HG03521 (cell line): ENCODE measurements around the gene PHF21B.
"Not testable (repeated sequence)": the region's sequence is repeated elsewhere in the genome, so short reads cannot be mapped to it uniquely, and the experiment has no call there.

Experiments
- ATAC-seq: cut with Tn5 transposase; IDR thresholded peaks from one replicate; pipeline ENCODE4 v1.9.1; 2021; ENCODE audit warnings: mild to moderate bottlenecking, moderate library complexity; ENCODE audit not compliant: unreplicated experiment

PHF21B gene

DNA sequence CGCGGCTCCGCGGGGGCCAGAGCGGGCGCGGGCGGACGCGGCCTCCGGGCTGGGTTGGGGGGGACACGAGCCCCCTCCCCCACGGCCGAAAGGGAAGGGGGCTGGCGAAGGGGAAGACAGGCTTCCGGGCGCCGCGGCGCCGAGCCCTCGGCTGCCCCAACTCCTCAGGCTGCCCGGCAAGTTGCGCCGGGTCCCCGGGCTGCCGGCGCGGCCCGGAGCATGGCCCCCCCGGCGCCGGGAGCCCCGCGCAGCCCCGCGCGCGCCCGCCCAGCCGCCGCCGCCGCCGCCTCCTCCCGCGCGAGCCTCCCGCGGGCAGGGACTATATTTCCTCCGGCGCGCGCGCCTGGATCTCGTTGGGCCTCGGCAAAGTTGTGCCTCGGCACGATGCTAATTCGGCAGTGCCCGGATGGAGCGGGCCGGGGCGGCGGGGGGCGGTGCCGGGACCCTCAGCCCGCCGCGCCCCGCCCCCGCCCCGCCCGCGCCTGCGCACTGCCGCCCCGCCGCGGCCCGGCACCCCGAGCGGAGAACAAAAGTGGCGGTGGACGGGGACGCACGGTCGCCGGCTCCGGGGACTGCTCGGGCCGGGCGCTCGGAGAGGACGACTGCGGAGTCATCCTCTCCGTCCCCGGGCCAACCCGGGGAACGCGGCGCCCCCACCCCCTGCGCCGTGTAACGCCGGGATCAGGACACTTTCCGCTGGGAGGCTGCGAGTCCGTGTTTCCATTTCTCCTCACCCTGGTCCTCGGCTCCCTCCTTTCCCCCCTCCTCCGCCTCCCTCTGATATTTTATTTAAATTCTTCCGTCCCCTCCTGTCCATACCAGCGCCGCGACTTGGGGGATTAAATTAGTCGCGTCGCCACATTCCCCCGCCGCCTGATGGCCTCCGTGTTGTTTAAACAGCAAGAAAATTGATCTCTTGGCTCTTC is at the start of gene PHF21B:
PHF21B (minus strand) TSS at position 400 of the 926 bp plus-strand sequence. CDS start 456 bp downstream, outside the sequence.
- no peak for ATAC-seq

DNA sequence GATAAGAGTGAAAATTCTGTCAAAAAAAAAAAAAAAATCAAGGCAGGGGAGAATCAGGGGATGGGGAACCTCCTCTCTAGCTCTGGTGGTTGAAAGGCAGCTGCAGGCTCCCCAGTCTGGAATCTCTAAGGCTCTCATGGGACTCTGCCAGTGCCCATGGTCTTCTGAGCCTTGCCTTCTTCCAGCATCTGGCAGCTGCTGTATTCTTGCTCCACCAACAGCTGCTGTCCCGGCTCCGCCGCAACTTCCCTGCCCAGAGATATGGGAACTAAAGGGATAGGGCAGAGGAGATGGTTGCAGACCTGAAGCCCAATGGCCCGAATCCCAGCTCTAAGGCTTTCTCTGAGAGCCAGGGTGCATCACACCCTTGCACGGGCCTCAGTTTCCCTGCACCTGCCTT is 49.5 kb upstream of the PHF21B start:
- ATAC-seq = no peak

DNA sequence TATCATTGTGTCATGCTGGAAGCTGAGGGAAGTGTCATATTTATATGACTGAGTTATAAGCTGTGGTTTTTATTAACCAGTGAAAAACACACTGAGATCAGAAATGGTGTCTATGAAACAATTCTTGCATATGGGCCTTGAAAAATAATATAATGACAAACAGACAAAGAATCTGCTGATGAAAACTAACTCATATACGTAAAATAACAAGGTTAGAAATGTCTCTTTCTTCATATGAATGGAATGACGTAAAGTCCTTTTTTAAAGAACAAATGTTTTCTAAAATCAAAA is 48.8 kb upstream of the PHF21B start:
- ATAC-seq = no peak

DNA sequence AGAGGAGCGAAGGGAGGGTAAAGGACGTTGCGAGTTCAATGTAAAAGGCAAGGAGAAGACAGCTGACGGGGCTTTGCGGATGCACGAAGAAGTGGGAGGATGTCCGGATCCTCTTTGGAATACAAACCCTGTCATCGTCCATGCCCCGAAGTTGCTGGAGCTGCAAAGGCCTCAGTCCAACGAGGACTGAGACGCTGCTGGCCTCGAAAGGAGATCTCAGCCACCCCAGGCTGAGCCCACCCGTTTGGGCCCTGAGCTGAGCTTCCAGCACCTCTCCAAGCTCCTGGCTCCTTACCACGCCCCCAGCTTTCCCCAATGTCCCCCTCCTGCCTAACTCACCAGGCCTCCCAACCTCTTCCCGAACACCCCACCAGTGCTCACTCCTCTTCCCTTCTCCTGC is 46.1 kb upstream of the PHF21B start:
- no peak for ATAC-seq

DNA sequence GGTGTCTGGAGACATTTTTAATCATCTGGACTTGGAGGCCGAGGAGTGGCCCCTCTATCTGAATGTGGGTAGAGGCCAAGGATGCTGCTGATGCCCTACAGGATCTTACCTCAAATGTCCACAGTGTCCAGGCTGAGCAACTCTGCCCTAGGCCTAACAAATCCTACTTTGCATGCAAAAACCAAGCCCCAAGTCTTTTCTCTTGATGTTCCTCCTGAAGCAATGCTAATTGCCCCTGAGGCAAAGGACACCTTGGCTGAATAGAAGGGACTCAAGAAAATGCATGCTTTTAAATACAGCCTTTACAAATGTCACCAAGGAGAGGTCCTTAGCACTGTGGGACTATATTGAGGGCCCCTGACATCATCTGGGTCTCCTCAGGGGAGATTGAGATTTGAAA is 43.8 kb upstream of the PHF21B start:
- no peak for ATAC-seq

DNA sequence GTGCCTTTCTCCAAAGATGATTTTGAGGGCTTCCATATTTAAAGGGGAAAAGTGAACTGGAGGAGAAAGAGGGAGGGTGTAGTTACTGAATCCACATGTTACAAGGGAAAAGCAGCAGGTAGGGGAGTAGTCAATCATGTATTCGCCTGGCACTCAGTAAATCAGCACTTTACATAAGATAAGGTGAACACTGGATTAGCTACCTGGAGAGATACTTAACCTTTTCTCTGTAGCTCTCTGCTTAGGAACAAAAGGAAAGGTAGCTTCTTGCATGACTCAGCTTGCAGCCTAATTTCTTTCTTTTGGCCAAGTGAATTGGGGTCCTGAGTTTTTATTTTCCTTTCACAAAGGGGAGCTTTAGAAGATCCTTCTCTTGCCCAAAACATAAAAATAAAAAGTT is 43.3 kb upstream of the PHF21B start:
- ATAC-seq = no peak

DNA sequence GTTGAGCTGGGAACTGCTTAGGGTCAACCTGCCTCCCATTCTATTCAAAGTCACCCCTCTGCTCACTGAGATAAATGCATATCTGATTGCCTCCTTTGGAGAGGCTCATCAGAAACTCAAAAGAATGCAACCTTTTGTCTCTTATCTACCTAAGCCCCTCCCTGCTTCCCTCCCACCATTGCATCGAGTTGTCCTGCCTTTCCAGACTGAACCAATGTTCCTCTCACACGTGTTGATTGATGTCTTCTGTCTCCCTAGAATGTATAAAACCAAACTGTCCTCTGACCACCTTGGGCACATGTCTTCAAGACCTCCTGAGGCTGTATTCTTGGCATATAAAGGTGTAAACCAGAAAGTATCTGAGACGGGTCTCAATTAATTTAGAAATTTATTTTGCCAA is 42.9 kb upstream of the PHF21B start:
- not testable (repeated sequence) for ATAC-seq

DNA sequence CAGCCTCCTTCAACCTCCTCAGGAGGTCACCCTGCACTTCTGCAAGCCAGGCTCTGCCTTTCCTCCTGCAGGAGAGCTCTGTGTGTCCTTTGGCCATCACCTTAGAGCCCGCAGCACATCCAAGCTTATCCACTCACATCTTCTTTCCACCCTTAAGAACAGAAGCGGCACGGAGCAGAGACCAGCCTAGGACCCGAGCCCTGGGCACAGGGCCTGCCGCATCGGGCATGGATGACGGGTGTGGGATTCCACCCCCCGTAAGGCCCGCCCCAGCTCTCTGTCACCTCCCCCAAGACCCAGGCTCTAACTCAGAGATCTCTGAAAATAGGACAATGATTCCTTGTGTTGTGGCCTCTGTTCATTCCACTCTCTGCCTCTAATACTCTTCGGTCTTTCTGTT is 42.1 kb upstream of the PHF21B start:
- no peak for ATAC-seq

DNA sequence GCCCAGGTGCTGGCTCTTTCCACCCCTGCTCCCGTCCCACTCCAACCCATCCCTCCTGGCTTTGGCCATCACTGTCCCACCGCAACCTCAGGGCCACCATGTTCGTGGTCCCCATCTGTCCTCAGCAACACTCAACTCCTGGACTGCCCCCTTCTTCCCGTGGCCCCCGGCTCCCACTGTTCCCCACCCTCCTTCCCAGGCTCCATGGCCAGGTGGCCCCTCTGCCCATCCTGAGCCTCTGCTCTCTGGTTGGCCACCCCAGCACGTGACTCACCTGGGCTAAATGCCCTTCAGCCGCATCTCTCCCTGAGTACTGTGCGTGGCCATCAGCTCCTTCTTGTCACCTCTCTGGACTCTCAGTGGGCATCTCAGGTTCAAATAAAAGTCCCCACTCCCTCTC is 41.6 kb upstream of the PHF21B start:
- no peak for ATAC-seq

DNA sequence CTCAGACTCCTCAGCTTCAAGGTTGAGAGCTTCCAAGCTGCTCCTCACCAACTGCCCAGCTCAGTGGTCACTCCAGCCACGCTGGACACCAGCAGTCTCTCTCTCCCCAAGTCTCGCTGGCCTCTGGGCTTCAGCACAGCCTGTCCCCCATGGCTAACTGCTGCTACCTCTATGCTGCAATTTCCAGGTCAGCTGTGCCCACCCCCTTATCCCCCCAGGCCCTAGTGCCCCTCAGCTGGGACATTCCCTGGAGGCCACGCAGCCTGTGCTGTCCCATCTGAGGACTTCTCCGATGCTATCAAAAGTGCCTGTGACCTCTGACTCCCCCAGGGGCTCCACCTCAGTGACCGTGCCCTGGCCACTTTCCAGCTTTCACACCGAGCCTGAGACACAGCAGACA is 37.5 kb upstream of the PHF21B start:
- ATAC-seq = no peak

DNA sequence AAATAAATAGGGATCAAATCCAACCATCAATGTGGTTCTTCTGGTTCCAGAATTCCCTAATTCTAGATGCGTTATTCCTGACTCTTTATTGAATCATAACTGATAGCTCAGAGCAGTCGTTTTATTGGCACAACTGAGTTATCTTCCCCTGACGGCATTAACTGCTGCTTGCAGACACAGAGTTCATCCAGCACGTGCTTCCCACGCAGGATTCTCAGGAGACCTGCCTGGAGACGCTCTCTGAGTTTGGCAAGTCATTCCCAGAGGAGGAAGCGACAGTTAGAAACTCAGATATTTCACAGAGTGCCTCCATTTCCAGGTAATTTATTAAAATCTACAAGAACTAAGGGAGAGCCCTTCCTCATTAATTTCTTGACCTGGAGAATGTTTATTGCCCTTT is 35.4 kb upstream of the PHF21B start:
- no peak for ATAC-seq

DNA sequence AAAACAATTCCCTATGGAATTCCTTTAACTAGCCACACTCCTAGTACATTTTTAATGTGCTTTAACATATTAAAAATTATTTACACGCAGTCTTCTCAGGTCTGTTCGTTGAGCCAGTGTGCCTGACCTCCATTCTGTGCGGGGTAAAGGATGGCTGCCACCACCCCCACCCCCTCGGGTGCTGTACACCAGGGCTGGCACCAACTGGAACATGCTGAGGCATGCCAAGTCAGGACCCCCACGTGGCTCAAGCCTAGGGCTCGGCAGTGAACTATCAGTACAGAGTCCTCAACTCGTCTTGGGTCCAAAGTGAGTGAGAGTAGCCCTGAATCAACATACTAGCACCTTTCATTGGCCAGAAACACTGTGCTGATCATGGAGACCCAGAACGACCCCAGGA is 32.5 kb upstream of the PHF21B start:
- ATAC-seq = no peak

DNA sequence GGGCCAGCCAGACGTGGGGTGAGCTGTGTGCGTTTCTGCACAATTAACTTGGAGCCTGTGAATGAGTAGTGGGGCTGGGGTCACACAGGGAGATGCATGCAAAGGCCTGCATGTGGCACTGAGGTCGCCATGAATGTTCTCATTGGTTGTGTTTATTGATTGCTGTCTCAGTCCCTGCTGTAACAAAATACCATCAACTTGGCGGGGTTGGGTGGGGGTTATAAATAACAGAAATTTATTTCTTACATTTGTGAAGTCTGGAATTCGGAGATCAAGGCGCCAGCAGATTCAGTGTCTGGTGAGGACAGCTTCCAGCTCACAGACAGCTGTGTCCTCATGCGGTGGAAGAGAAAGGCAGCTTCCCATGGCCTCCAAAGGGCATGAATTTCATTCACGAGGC is 29.3 kb upstream of the PHF21B start:
- ATAC-seq = no peak

DNA sequence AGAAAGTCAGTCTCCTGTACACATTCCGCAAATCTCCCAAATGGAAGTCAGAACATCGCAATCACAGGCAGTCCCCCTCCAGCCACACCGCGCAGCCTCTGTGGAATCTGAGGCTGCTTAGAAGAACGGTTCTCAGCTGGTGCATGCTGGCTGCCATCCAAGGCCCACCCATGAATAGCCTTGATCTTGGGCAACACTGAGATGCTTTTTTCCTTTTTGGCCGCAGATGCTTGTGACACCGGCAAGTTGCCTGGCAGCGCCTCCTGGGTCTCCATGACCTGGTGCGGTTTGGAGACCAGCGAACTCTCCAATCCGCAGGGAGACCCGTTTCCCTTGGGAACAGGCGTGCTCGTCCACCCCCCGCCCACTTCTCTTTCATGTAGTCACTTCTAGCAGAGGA is 26.3 kb upstream of the PHF21B start:
- no peak for ATAC-seq

DNA sequence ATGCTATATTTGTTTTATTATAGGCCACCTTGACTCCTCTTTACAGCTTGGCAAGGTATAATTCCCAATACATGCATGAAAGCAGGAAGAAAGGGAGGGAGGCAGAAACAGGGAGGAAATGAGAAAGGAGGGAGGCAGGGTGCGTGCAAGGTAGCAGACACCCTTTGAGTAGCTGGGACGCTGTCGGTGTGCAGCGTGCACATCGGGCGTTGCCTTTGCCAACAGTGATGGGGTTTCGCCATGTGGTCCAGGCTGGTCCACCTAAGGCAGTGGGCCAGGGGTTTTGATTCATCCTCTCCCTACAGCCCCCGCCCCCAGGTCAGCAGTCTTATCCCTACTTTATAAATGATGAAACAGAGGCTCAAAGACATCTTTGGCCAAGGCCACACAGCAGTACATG is 25.0 kb upstream of the PHF21B start:
- no peak for ATAC-seq

DNA sequence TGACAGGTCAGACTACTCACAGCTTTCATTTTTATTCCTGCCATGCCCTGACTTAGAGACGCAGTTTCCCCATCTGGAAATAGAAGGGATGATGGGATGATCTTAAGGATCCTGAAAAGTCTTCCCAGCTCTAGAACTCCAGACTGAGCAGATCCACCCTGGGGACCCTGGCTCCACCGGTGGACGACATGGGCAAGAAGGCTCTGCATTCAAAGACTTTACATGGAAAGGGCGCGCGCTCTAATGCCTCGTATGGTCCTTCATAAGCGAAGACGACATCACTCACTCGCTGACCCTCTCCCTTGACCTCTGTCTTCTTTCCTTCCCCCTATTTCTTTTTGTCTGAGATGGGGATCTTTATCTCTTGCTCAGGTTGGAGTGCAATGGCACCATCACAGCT is 24.4 kb upstream of the PHF21B start:
- no peak for ATAC-seq

DNA sequence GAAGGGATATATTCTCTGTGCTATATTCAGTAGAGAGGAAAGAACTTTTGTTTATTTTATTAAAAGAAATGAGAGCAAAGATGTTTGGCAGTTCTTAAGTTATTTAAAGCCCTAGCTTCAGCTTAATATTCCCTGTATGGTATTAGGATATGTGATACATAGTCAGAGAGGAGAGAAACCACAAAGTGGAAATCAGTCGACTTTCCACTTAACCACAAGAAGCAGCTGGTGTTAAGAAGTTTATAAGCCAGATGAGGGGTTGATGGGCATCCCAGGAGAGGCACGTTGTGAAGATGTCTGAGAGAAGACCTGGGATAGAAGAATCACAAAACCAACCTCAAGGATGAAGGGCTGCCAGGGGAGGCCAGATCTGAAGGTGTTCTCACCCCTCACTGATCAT is 23.3 kb upstream of the PHF21B start:
- no peak for ATAC-seq

DNA sequence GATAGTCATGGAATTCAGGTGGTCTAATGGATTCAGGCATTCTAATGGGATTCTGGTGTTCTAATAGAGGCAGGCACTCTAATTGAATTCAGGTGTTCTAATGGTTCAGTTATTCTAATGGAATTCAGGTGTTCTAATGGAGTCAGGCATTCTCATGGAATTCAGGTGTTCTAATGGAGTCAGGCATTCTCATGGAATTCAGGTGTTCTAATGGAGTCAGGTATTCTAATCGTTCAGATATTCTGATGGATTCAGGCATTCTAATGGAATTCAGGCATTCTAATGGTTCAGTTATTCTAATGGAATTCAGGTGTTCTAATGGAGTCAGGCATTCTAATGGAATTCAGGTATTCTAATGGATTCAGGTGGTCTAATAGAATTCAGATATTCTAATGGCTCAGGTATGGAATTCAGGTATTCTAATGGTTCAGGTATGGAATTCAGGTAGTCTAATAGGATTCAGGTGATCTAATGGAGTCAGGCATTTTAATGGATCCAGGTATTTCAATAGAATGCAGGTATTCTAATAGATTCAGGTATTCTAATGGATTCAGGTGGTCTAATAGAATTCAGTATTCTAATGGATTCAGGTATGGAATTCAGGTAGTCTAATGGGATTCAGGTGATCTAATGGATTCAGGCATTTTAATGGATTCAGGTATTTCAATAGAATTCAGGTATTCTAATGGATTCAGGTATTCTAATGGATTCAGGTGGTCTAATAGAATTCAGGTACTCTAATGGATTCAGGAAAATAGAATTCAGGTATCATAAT is 22.0 kb upstream of the PHF21B start:
- ATAC-seq = no peak

DNA sequence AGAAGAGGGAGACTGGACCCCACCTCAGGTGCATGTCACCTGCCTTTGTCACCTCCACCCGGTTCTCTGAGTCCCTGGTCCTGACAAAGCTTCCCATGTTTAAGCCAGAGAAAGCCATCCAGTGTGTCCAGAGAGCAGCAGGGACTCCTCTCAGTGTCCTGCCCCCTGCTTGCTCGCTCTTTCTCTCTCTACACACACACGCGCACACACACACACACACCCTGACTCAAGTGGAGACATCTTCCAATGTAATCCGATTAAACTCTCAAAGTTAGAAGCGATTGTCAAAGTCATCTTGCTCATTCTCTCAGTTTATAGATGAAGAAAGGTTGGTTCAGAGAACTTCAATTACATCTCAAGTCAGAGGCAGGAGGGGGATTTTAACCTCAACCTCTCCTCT is 19.7 kb upstream of the PHF21B start:
- no peak for ATAC-seq

DNA sequence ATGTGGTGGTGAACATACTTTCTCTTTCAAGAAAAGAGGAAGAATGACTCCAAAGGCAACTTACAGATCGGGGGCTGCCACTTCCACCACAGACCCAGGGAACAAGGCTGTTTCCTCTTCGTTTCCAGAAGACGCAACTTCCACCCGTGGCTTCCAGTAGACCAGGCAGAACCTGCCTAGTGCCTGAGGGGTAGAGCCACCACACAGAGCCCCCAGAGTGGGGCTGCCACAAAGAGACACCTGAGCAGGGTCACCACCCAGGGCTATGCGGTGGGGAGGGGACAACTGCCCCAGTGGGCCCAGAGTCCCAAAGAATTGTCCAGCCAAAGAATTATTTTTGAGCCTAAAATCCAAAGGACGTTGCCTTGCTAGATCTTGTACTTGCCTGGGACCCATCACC is 16.7 kb upstream of the PHF21B start:
- no peak for ATAC-seq

DNA sequence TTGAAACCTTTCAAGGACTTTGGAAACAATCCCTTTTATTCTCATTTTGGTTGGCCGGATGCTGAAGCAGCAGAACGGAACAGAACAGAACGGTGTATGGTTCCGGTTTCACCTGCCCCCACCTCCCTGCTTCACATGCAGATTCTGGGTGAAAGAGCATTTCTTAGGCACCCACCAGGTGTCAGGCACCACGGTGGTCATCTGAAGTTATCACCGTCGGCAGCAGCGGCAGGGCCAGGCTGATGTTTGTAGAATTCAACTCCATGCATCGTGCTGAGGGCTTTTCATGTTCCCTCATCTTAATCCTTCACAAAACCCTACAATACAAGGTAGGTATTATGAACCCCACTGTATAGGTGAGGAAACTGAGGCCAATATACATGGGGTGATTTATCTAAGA is 13.6 kb upstream of the PHF21B start:
- ATAC-seq = no peak

DNA sequence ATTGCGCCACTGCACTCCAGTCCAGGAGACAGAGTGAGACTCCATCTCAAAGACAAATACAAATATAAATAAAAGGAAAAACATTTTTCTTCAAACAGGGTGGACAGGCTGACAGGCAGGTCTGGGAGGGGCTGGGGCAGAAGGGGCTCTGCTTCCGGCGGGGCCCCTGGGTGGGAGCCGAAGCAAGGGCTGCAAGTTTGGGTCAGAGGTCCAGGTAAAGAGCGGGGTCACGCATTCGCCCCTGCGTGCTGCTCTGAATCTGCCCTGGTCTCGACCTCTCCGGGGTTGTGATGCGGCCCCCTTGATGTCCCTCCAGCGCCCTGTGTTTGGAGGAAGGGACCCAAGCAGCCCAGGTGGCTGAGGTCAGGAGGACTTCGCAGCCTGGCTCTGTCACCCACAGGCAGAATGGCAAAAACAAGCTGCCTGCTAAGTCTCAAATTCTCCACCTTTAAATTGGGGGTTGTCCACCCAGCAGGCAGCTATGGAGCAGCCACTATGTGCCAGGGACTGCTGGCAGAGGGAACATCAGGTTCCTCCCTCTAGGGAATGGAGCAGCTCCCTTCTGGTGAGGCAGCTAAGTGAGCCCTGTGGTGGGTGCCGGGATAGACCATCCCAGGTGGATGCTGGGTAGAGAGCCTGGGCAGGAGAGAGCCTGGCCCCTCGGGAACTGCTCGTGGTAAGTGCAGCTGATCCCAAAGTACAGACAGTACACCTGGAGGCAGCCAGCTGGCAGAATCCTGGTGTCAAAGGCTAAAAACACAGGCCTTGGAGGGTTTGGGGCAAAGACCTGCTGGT is 10.3 kb upstream of the PHF21B start:
- ATAC-seq = no peak
